OCI-LY3 (cell line): ENCODE measurements around the gene CPAMD8.

Experiments
- EZH2phosphoT487 ChIP-seq: fragments of 200-600 bp; shearing (Covaris generic); IDR thresholded peaks from 2 replicates; pipeline ENCODE4 v1.6.1; 2018; ENCODE audit warnings: antibody characterized with exemption, mixed run types, low read depth
- TF ChIP-seq, protein P1 (sequence below): fragments of 200-600, 300-600 bp; sonication (generic); IDR thresholded peaks from 2 replicates; pipeline ENCODE4 v1.5.1; 2014; ENCODE audit warnings: antibody characterized with exemption, low read length, low read depth

DNA sequence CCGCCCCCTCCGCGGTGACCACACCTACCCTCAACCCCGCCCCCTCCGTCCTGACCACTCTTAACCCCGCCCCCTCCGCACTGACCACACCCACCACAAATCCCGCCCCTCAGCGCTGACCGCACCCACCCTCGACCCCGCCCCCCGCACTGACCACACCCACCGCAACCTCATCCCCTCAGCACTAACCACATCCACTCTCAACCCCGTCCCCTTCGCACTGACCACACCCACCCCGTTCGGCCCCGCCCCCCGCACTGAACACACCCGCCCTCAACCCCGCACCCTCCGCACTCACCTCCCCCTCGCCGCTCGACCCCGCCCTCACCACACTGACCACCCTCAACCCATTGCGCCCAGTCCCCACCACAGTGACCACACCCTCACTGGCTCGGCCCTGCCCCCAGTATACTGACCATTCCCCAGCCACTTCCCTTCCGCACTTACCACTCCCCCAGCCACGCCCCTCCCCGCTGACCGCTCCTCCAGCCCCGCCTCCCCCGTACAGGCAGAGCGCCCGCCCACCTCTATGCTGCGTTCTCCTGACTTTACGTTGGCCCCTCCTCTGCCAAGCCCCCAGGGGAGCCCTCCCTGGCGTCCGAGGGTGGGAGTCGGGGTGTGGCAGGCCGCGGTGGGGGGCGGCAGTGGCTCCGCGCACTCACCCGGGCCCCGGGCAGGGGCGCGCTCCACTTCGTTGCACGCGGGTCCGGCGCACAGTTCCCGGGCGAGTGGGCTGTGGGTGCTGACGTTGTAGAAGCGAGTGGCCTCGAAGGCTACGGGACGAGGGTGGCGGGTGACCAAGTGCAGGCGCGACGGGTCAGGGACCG is 129.4 kb downstream of the CPAMD8 start:
- TF ChIP-seq, protein P1, sequence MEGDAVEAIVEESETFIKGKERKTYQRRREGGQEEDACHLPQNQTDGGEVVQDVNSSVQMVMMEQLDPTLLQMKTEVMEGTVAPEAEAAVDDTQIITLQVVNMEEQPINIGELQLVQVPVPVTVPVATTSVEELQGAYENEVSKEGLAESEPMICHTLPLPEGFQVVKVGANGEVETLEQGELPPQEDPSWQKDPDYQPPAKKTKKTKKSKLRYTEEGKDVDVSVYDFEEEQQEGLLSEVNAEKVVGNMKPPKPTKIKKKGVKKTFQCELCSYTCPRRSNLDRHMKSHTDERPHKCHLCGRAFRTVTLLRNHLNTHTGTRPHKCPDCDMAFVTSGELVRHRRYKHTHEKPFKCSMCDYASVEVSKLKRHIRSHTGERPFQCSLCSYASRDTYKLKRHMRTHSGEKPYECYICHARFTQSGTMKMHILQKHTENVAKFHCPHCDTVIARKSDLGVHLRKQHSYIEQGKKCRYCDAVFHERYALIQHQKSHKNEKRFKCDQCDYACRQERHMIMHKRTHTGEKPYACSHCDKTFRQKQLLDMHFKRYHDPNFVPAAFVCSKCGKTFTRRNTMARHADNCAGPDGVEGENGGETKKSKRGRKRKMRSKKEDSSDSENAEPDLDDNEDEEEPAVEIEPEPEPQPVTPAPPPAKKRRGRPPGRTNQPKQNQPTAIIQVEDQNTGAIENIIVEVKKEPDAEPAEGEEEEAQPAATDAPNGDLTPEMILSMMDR = no peak
- TF ChIP-seq EZH2phosphoT487 = no peak
